ENCODE measurements around the gene GTF3C5. TPM values are rescaled to one million over a fixed set of nuclear protein-coding genes. Genes with fewer than 3 reads are reported as not detected.
A peak's percentile ranks its signal among the peaks of the same experiment; 100 is the strongest.

Gene GTF3C5
- polyA plus RNA-seq, 1 donor from 2014 or later: 34.5 TPM

DNA sequence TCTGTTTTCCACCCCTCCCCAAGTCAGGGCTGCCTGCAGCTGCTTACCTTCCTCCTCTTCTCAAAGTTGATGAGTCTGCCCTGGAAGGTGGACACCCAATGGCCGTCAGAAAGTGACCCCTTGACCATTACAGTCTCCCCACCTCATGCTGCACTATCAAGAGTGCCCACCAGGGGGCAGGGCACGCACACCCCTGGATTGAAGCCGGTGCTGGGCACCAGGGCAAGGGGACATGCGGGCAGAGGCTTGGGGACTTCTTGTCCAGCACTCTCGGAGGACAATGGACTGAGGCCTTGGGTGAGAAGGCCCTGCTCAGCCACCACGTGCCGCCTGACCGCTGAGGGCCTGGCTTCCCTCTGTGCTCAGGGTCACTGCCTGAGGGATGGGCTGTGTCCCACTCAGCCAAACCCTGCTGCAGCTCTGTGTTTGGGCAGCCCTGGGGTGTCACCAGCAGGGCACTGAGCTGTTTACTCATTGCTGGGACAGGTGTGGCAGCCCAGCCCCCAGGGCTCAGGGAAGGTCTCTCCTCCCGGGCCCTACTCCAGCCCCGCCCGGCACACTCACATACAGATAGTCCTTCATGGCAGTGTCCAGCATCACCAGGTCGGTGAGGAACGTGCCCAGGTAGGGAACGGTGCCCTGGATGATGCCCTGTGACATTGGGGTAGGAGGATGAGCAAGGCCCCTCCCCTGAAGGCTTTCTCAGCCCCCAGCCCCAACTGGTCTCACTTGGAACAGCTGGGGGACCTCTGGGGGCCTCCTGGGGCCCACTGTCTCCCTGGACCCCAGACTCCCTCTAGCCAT, 72.6 kb downstream of the GTF3C5 start:
- H3K9me3 Mint-ChIP-seq: peaks cover 0 to 2% (median 0%) of the 10 kb centered on the region in 3 donors
- H3K36me3 Mint-ChIP-seq: peaks cover 9% of the 10 kb centered on the region
- H3K4me1 Mint-ChIP-seq: peaks cover 0 to 2% (median 0%) of the 10 kb centered on the region in 3 donors
- no peak overlapping the region for H3K4me3 Mint-ChIP-seq
- peak overlapping the region in 2 of 3 donors; percentile 46 to 51 for H3K27ac Mint-ChIP-seq
- H3K27me3 Mint-ChIP-seq: no peaks in the 10 kb centered on the region

DNA sequence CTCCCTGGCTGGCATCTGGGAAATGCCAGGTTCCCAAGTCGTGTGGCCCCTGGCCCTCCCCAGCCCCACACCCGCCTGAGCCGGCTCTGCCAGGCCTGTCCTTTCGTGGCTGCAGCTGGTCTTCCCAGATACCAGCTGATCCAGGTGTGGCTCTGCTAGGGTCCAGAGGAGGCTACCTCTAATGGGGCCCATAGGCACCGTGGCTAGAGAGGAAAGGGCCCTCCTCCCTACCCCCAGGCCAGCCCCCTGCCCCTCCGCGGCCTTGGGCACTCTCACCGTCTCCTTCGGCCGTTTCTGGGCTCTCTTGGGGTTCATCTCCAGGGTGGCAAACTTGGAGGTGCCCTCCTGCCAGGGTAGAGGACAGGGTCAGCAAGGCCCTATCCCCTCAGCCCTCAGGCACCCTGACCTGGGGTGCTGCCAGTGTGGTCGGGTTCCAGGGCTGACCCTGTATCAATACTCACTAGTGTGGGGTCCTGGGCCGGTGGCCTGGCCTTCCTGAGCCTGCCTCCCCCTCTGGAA, 73.2 kb downstream of the GTF3C5 start:
- peaks cover 0 to 2% (median 0%) of the 10 kb centered on the region in 3 donors for H3K4me1 Mint-ChIP-seq
- H3K36me3 Mint-ChIP-seq: peaks cover 9% of the 10 kb centered on the region
- H3K4me3 Mint-ChIP-seq: no peak overlapping the region
- peaks cover 0 to 1% (median 0%) of the 10 kb centered on the region in 3 donors for H3K9me3 Mint-ChIP-seq
- no peaks in the 10 kb centered on the region for H3K27me3 Mint-ChIP-seq
- H3K27ac Mint-ChIP-seq: peak overlapping the region in 1 of 3 donors; percentile 73

DNA sequence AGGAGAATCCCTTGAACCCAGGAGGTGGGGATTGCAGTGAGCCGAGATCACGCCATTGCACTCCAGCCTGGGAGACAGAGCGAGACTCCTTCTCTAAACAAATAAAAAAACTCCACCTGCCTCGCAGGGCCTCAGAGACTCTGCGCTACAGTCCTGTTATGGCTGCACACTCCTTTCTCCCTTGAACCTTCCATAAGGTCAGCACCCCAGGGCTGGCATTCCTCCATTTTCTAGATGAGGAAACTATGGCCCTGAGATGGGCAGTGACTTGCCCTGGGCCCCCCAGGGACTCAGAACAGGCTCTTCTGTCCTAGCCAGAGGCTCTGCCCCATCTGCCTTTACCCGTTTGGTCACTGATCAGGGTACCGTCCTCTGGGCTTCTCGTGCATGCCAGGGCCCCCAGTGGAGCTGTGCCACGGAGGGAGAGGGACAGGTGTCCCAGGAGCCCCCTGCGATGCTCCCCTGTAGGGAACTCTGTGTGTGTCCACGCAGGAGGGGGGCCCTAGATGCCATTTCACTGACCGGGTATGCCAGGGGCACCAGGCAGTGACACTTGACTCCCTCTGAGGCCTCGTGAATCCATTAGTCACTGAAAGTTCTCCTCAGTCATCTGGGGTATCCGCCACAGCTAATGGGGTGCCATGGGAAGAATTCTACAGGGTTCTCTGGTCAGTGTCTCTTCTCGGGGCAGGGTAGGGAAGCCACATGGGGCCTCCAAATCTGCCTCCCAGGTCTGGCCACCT, 74.1 kb downstream of the GTF3C5 start:
- peak overlapping the region in 1 of 3 donors; percentile 73 for H3K27ac Mint-ChIP-seq
- H3K4me3 Mint-ChIP-seq: no peak overlapping the region
- no peaks in the 10 kb centered on the region for H3K9me3 Mint-ChIP-seq
- peaks cover 0 to 2% (median 0%) of the 10 kb centered on the region in 3 donors for H3K4me1 Mint-ChIP-seq
- H3K27me3 Mint-ChIP-seq: no peaks in the 10 kb centered on the region
- peaks cover 7% of the 10 kb centered on the region for H3K36me3 Mint-ChIP-seq

DNA sequence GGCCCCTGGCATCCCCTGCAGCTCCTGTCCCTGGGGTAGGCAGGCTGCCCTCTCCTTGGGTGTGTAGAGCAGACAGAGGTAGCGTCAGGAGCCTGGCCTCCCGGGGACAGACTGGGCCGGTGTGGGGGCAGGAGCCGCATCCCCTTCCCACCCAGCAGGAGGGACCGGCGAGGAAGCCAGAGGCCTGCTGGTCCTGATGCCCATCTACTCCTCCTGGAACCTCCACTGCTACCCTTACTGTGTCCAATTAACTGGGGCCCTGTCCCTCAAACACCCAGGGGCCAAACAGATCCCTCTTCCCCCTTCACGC, 74.6 kb downstream of the GTF3C5 start:
- Mint-ChIP-seq H3K4me1 (peaks cover 0 to 2% (median 0%) of the 10 kb centered on the region in 3 donors), H3K27me3 (no peaks in the 10 kb centered on the region), H3K36me3 (peaks cover 7% of the 10 kb centered on the region), H3K4me3 (no peak overlapping the region), H3K27ac (no peak overlapping the region), H3K9me3 (no peaks in the 10 kb centered on the region)

DNA sequence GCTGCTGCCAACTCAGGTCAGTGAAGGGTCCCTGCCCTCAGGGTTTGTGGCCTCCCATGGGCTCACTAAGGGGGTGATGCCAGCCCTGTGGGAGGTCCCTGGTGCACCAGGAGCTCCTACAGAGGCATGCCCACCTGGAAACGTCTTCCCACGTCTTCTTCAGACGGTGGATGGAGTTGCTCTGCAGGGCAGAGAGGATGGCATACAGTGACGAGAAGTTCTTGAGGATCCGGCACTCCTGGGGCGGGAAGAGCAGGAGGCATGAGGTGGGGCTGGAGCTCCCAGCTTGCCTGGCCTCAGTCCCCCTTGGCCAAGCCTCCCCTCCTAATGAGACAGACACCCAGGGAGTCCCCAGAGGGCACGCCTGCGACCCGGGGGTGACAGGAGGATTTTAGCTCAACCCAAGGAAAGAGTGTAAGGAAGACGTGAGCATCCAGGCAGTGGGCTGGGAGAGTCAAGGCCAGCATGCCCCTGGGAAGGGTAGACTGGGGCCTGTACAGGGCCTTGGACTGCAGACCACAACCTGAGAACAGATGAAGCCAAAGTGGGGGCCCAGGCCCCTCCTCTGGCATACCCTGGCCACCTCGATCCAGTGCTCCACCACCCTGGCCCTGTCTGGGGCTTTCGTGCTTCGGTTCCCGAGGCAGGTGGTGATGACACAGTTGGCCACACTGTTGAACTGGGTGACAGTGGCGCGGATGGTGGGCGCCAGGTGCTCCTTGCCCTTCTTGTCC, 75.9 kb downstream of the GTF3C5 start:
- Mint-ChIP-seq H3K9me3 (no peaks in the 10 kb centered on the region), H3K27ac (peak overlapping the region in 2 of 3 donors; percentile 55 to 56), H3K4me3 (peak overlapping the region in 1 of 4 donors; percentile 44), H3K36me3 (peaks cover 6% of the 10 kb centered on the region), H3K4me1 (peaks cover 0 to 2% (median 0%) of the 10 kb centered on the region in 3 donors), H3K27me3 (no peaks in the 10 kb centered on the region)

DNA sequence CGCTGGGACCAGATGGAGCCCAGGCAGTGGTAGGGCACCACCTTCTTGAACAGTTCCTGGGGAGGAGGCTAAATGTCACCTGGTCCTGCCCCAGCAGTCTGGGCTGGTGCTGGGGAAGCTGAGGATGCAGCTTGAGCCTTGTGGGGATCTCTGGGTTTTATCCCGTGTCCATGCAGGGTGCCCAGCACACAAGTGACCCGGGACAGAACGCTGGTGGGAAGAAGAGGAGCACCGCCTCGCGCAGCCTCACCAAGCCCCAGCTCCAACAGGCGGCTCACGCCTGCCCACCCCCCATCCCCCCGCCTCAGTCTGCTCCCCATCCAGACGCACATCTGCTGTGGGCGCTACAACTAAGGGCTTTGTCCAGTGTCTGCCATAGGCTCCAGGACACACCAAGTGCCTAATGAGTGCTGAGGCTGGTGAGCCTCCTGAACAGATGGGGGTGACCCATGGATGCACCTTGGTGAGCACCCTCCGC, 76.5 kb downstream of the GTF3C5 start:
- no peak overlapping the region for H3K4me3 Mint-ChIP-seq
- peaks cover under 1 to 3% (median 2%) of the 10 kb centered on the region in 3 donors for H3K4me1 Mint-ChIP-seq
- peak overlapping the region in 1 of 3 donors; percentile 69 for H3K27ac Mint-ChIP-seq
- no peaks in the 10 kb centered on the region for H3K9me3 Mint-ChIP-seq
- H3K36me3 Mint-ChIP-seq: peaks cover 6% of the 10 kb centered on the region
- H3K27me3 Mint-ChIP-seq: no peaks in the 10 kb centered on the region

Other genes with a start within 250 kb of the GTF3C5 start
- gene AK8, start 152.7 kb upstream of the GTF3C5 start, polyA plus RNA-seq: 11.8 TPM
- gene SPACA9, start 152.1 kb upstream of the GTF3C5 start, polyA plus RNA-seq: 4.6 TPM
- gene TSC1, start 86.4 kb upstream of the GTF3C5 start, polyA plus RNA-seq: 8.9 TPM
- 0.74 TPM for gene GFI1B, start 52.3 kb upstream of the GTF3C5 start, polyA plus RNA-seq
- gene CEL, start 31.0 kb downstream of the GTF3C5 start, polyA plus RNA-seq: not detected
- 16.9 TPM for gene RALGDS, start 90.2 kb downstream of the GTF3C5 start, polyA plus RNA-seq
- 1.7 TPM for gene GBGT1, start 132.9 kb downstream of the GTF3C5 start, polyA plus RNA-seq
- not detected for gene OBP2B, start 178.3 kb downstream of the GTF3C5 start, polyA plus RNA-seq
- gene ABO, start 244.2 kb downstream of the GTF3C5 start, polyA plus RNA-seq: not detected